K562 (cell line): ENCODE data around the gene AQP9. TPM values are rescaled to one million over a fixed set of nuclear protein-coding genes. Genes with fewer than 3 reads are reported as not detected.

ENCODE experiments used
- ATAC-seq: fragments of 200-7000 bp; cut with Tn5 transposase; 3 replicates; pipeline ENCODE4 v1.9.1; 2020; ENCODE audit warnings: moderate library complexity
- BruUV-seq: library from RNA; stranded (reverse); fragments of 400-500 nt; replicated peaks from 2 replicates; lab custom pipeline; 2021; lab: Mats Ljungman, UMichigan
- CTCF ChIA-PET: fragments of 300-600 bp; formaldehyde crosslinking; extraction: SDS; loops from one replicate; lab custom pipeline; 2021; ENCODE audit warnings: low intra/inter-chr PET ratio; lab: Yijun Ruan, JAX
- POLR2A ChIA-PET: fragments of 300-600, 350-650 bp; sonication (Branson Sonifier 250); formaldehyde crosslinking; extraction: SDS; loops from one replicate; lab custom pipeline; 2021; ENCODE audit warnings: antibody characterized with exemption, inconsistent platforms; lab: Yijun Ruan, JAX
- DNase-seq, 4 experiments: peaks; one replicate each; pipeline versions ENCODE4 v3.0.0 to v3.0.0-alpha.2; 2011 to 2018; ENCODE audit warnings: low spot score in 3 of 4, mixed read lengths in 3 of 4; ENCODE audit errors: extremely low read depth in 1 of 4
- FAIRE-seq: peaks from 2 replicates; lab custom pipeline; 2011; peaks lifted over from hg19 to GRCh38; lab: Jason Lieb, UNC
- H2AFZ ChIP-seq: 2 replicates; pipeline ENCODE4 v1.6.0; 2011; ENCODE audit warnings: low read depth, low read length, control low read depth, inconsistent platforms
- H3K27ac ChIP-seq: fragments of 200-600 bp; 3 replicates; pipeline ENCODE4 v1.8.0; 2011; ENCODE audit warnings: low read depth, mild to moderate bottlenecking, control low read depth, inconsistent platforms, low read length, moderate library complexity, mixed read lengths; ENCODE audit errors: extremely low read depth
- H3K27me3 ChIP-seq, 2 experiments: fragments of 300-600 bp in 1 of 2; 2 replicates in 1 of 2; 3 replicates in 1 of 2; pipeline versions ENCODE4 v1.6.0 to v1.8.0; 2011; ENCODE audit warnings: inconsistent platforms in 2 of 2, low read length in 2 of 2, mild to moderate bottlenecking in 1 of 2, mixed read lengths in 1 of 2, moderate library complexity in 1 of 2; ENCODE audit not compliant: control insufficient read depth in 2 of 2, insufficient read depth in 2 of 2
- H3K36me3 ChIP-seq: fragments of 300-600 bp; 3 replicates; pipeline ENCODE4 v1.8.0; 2011; ENCODE audit warnings: mild to moderate bottlenecking, low read length, inconsistent platforms; ENCODE audit not compliant: control insufficient read depth, insufficient read depth
- H3K4me1 ChIP-seq, 2 experiments: fragments of 200-600 bp in 1 of 2; replicated peaks in 1 of 2; 2 replicates in 1 of 2; 3 replicates in 1 of 2; pipeline versions ENCODE4 v1.5.1 to v1.8.0; 2011; ENCODE audit warnings: inconsistent platforms in 2 of 2, low read length in 2 of 2, mild to moderate bottlenecking in 1 of 2, mixed read lengths in 1 of 2, moderate library complexity in 1 of 2; ENCODE audit not compliant: control insufficient read depth in 2 of 2, insufficient read depth in 2 of 2
- H3K4me2 ChIP-seq: 2 replicates; pipeline ENCODE4 v1.6.1; 2011; ENCODE audit warnings: low read length, control low read depth, inconsistent platforms, mixed read lengths; ENCODE audit not compliant: insufficient read depth
- H3K4me3 ChIP-seq: fragments of 200-600 bp; sonication (generic), shearing (Covaris generic); 2 replicates; pipeline ENCODE4 v1.5.1; 2016; ENCODE audit warnings: control low read depth, inconsistent platforms
- H3K79me2 ChIP-seq: fragments of 200-600 bp; 3 replicates; pipeline ENCODE4 v1.8.0; 2011; ENCODE audit warnings: low read length, inconsistent platforms; ENCODE audit not compliant: control insufficient read depth, insufficient read depth
- H3K9ac ChIP-seq, 2 experiments: 2 replicates each; pipeline versions ENCODE4 v1.6.0 to v1.6.1; 2011; ENCODE audit warnings: low read depth in 2 of 2, low read length in 2 of 2, control low read depth in 1 of 2, inconsistent platforms in 1 of 2, mild to moderate bottlenecking in 1 of 2, mixed read lengths in 1 of 2; ENCODE audit not compliant: insufficient read depth in 1 of 2
- H3K9me1 ChIP-seq: one replicate; pipeline ENCODE4 v1.6.0; 2011; ENCODE audit warnings: inconsistent platforms, mild to moderate bottlenecking, low read length, moderate library complexity; ENCODE audit not compliant: control insufficient read depth, insufficient read depth
- H3K9me3 ChIP-seq: replicated peaks from 2 replicates; pipeline ENCODE4 v1.5.1; 2011; ENCODE audit warnings: low read depth, low read length, inconsistent platforms; ENCODE audit not compliant: control insufficient read depth, insufficient read depth
- H4K20me1 ChIP-seq: replicated peaks from 2 replicates; pipeline ENCODE4 v1.6.1; 2011; ENCODE audit warnings: low read length, inconsistent platforms, mixed read lengths; ENCODE audit not compliant: control insufficient read depth, insufficient read depth
- CCNT2 ChIP-seq: IDR thresholded peaks from 2 replicates; pipeline ENCODE4 v1.6.1; 2011; ENCODE audit warnings: borderline replicate concordance, low read depth, mild to moderate bottlenecking, moderate library complexity, mixed read lengths, low read length; ENCODE audit not compliant: insufficient read length; ENCODE audit errors: extremely low read depth
- CREM ChIP-seq: IDR thresholded peaks from 2 replicates; pipeline ENCODE4 v1.6.1; 2014; ENCODE audit warnings: antibody characterized with exemption, low read depth
- FIP1L1 ChIP-seq: fragments of 200-400 bp; formaldehyde crosslinking; IDR thresholded peaks from 2 replicates; pipeline ENCODE4 v1.6.1; 2018; ENCODE audit warnings: mild to moderate bottlenecking, low read depth, low read length; ENCODE audit not compliant: poor library complexity, severe bottlenecking
- HDAC1 ChIP-seq, 2 experiments: fragments of 450-650 bp; IDR thresholded peaks; 2 replicates each; pipeline ENCODE4 v1.6.1; 2016 to 2017; ENCODE audit warnings: inconsistent platforms in 1 of 2, mild to moderate bottlenecking in 1 of 2, moderate library complexity in 1 of 2
- HDAC3 ChIP-seq: fragments of 450-650 bp; IDR thresholded peaks from 2 replicates; pipeline ENCODE4 v1.6.1; 2018; ENCODE audit warnings: borderline replicate concordance, mild to moderate bottlenecking, moderate library complexity; ENCODE audit not compliant: partially characterized antibody
- HES1 ChIP-seq: fragments of 450-650 bp; IDR thresholded peaks from 2 replicates; pipeline ENCODE4 v1.6.1; 2016; ENCODE audit warnings: low read depth, mild to moderate bottlenecking, moderate library complexity
- KLF16 ChIP-seq: IDR thresholded peaks from 2 replicates; pipeline ENCODE4 v1.6.1; 2016; ENCODE audit warnings: antibody characterized with exemption
- NCOR1 ChIP-seq: fragments of 450-650 bp; IDR thresholded peaks from 2 replicates; pipeline ENCODE4 v1.6.1; 2016; ENCODE audit warnings: mild to moderate bottlenecking, moderate library complexity
- PML ChIP-seq: IDR thresholded peaks from 2 replicates; pipeline ENCODE4 v1.6.1; 2012; ENCODE audit warnings: low read length, inconsistent platforms
- RAD21 ChIP-seq, 2 experiments: fragments of 250-450 bp in 1 of 2; fragments of 450-650 bp in 1 of 2; sonication (Bioruptor Pico) in 1 of 2; formaldehyde crosslinking in 1 of 2; IDR thresholded peaks in 1 of 2; conservative IDR thresholded peaks in 1 of 2; 2 replicates each; pipeline versions ENCODE4 v1.4.0 to v1.8.0; 2020 to 2022; ENCODE audit warnings: mild to moderate bottlenecking in 2 of 2, moderate library complexity in 1 of 2
- RBM17 ChIP-seq: fragments of 200-400 bp; formaldehyde crosslinking; IDR thresholded peaks from 2 replicates; pipeline ENCODE4 v1.6.1; 2017; ENCODE audit warnings: low read depth, mild to moderate bottlenecking, low read length, borderline replicate concordance
- SAFB ChIP-seq: fragments of 200-400 bp; formaldehyde crosslinking; IDR thresholded peaks from 2 replicates; pipeline ENCODE4 v1.6.1; 2017; ENCODE audit warnings: low read depth, low read length, borderline replicate concordance
- TAF9B ChIP-seq: fragments of 450-650 bp; IDR thresholded peaks from 2 replicates; pipeline ENCODE4 v1.6.1; 2018; ENCODE audit warnings: mild to moderate bottlenecking; ENCODE audit not compliant: partially characterized antibody
- TBL1XR1 ChIP-seq, 2 experiments: IDR thresholded peaks; 2 replicates each; pipeline ENCODE4 v1.6.1; 2012; ENCODE audit warnings: improper control_type of control experiment in 2 of 2, low read length in 2 of 2, mild to moderate bottlenecking in 1 of 2
- VEZF1 ChIP-seq: fragments of 200-800 bp; sonication (Bioruptor generic); IDR thresholded peaks from 2 replicates; pipeline ENCODE4 v1.6.1; 2017; ENCODE audit warnings: missing genetic modification characterization, missing compliant biosample characterization
- XRCC5 ChIP-seq: fragments of 200-400 bp; formaldehyde crosslinking; IDR thresholded peaks from 2 replicates; pipeline ENCODE4 v1.6.1; 2017; ENCODE audit warnings: low read depth, mild to moderate bottlenecking, low read length
- ZHX1 ChIP-seq: fragments of 150-350 bp; conservative IDR thresholded peaks from 2 replicates; pipeline ENCODE4 v1.6.1; 2014; ENCODE audit warnings: low read length
- in situ Hi-C: fragments of 300-500 bp; cut with MboI; formaldehyde crosslinking; loops from 4 replicates; pipeline ENCODE4 v1.15.0; 2018; ENCODE audit warnings: inconsistent platforms, mixed read lengths
- intact Hi-C: fragments of 100-400 bp; cut with micrococcal nuclease; formaldehyde crosslinking; loops from 2 replicates; pipeline ENCODE4 v1.14.2; 2022
- polyA plus RNA-seq, 8 experiments: library from polyadenylated mRNA; depleted of rRNA in 4 of 8; stranded (reverse) in 5 of 8; unstranded in 3 of 8; fragments of >200 nt; fragmentation: Nextera tagmentation in 2 of 8; fragmentation: Illumina TruSeq in 1 of 8; extraction: Ambion mirVana in 2 of 8; extraction: Trizol in 1 of 8; gene quantifications; 2 replicates each; pipeline versions ENCODE4 v1.2.1 to v1.2.3, GENCODE V29; 2011 to 2014; ENCODE audit warnings: inconsistent platforms in 1 of 8, missing spikeins in 1 of 8
- total RNA-seq, 7 experiments: library from RNA; depleted of rRNA in 6 of 7; stranded (reverse); fragments of >200 nt in 6 of 7; fragmentation: Illumina TruSeq in 2 of 7; extraction: Trizol in 2 of 7; gene quantifications; 2 replicates each; pipeline versions ENCODE4 v1.2.1 to v1.2.3, GENCODE V29; 2011 to 2021; ENCODE audit warnings: low replicate concordance in 1 of 7

The AQP9 gene
- total and polyA plus RNA-seq, 9 of the 15 experiments (the other 6 are each of a cell fraction or from before 2014, with no cell fraction given), result 0.04 to 0.33 (median 0.07) TPM; not detected in 4

GRCh38 chr15:58114812-58115211 is 23.4 kb upstream of the AQP9 start:
- no peaks in the 10 kb centered on the region for H3K9me1 ChIP-seq
- no peaks in the 10 kb centered on the region for H4K20me1 ChIP-seq
- H2AFZ ChIP-seq, result 0 out of 2 replicates have a peak overlapping the region, but pooled peaks have one; percentile 8
- DNase-seq, result peak in 3 of 4 experiments; percentile 20 to 44 (median 22)
- no peaks in the 10 kb centered on the region for H3K79me2 ChIP-seq
- no peak overlapping the region for H3K4me3 ChIP-seq
- BruUV-seq, result no TSS peak
- FAIRE-seq, result no peak
- ChIA-PET CTCF (no interaction called here), POLR2A (interaction anchor here (0.6 kb wide), 1 partner anchor 31 kb away, joined by 3 read pairs; no protein-coding TSS in a partner anchor)
- H3K9ac ChIP-seq, result no peak overlapping the region
- peak overlapping the region; percentile 16; the same call in 2 of the 3 replicates for H3K27ac ChIP-seq
- no peaks in the 10 kb centered on the region for H3K27me3 ChIP-seq
- in situ Hi-C loops, result loop anchor here (5.0 kb wide), 1 partner anchor 38 kb away; no protein-coding TSS in a partner anchor
- no peaks in the 10 kb centered on the region for H3K36me3 ChIP-seq
- H3K4me1 ChIP-seq, result peaks cover 10 to 60% of the 10 kb centered on the region in 2 experiments
- no peak for ATAC-seq
- H3K4me2 ChIP-seq, result no peak overlapping the region
- intact Hi-C loops, result loop anchor here (1.0 kb wide), 1 partner anchor 67 kb away; no protein-coding TSS in a partner anchor
- 0 out of 2 replicates have a peak, but pooled peaks cover 6% of the 10 kb centered on the region for H3K9me3 ChIP-seq
- TF ChIP-seq RBM17, result no peak
- TF ChIP-seq CREM, result no peak
- peak; percentile 60; the same call in 1 of the 2 replicates for TF ChIP-seq KLF16
- TF ChIP-seq PML, result peak; percentile 18; the same call in 1 of the 2 replicates
- no peak for TF ChIP-seq XRCC5
- TF ChIP-seq HDAC3, result peak; percentile 44
- 0 out of 2 replicates have a peak, but pooled peaks have one; percentile 25 for TF ChIP-seq HES1
- TF ChIP-seq TBL1XR1 (IDR thresholded peaks at IDR 0.05; ENCODE audit: low read length in 2 of 2), result peak in 1 of 2 experiments; percentile 60; a peak in 2 of 4 replicates
- TF ChIP-seq ZHX1, result no peak
- no peak for TF ChIP-seq SAFB
- TF ChIP-seq HDAC1 (IDR thresholded peaks at IDR 0.05), result peak in 1 of 2 experiments; percentile 54; a peak in 1 of 4 replicates
- 0 out of 4 replicates have a peak, but pooled peaks of 1 of the 2 experiments have one; percentile 10 for TF ChIP-seq RAD21 (CRISPR knock-in tag; conservative IDR thresholded peaks at IDR 0.05 in 1 of 2, IDR thresholded peaks at IDR 0.05 in 1 of 2)
- no peak for TF ChIP-seq CCNT2
- TF ChIP-seq TAF9B, result no peak
- peak; percentile 71 for TF ChIP-seq NCOR1
- TF ChIP-seq VEZF1 (CRISPR knock-in tag), result peak; percentile 75; the same call in 1 of the 2 replicates
- no peak for TF ChIP-seq FIP1L1
